WERI-Rb-1 (cell line): Measurements from ENCODE around the gene DYNC1H1.

Experiments used
- DNase-seq: peaks from one replicate; pipeline ENCODE4 v3.0.0-alpha.2; 2020
- H3K27ac ChIP-seq: fragments of 250-450 bp; sonication (Bioruptor Pico); 2 replicates; pipeline ENCODE4 v1.5.1; 2020; ENCODE audit warnings: mild to moderate bottlenecking, moderate library complexity
- H3K27me3 ChIP-seq: fragments of 250-450 bp; sonication (Bioruptor Pico); 2 replicates; pipeline ENCODE4 v1.5.1; 2021; ENCODE audit warnings: mild to moderate bottlenecking, low read depth, moderate library complexity; ENCODE audit not compliant: insufficient read depth, severe bottlenecking
- H3K36me3 ChIP-seq: fragments of 250-450 bp; sonication (Bioruptor Pico); 2 replicates; pipeline ENCODE4 v1.5.1; 2020; ENCODE audit warnings: mild to moderate bottlenecking, moderate library complexity
- H3K4me3 ChIP-seq: 2 replicates; pipeline ENCODE4 v1.5.1; 2011; ENCODE audit warnings: low read depth, mild to moderate bottlenecking, control low read depth, low read length
- H3K9me3 ChIP-seq: fragments of 250-450 bp; sonication (Bioruptor Pico); 2 replicates; pipeline ENCODE4 v1.5.1; 2021; ENCODE audit warnings: mild to moderate bottlenecking, moderate library complexity; ENCODE audit not compliant: severe bottlenecking
- CTCF ChIP-seq: IDR thresholded peaks from 2 replicates; pipeline ENCODE4 v1.5.1; 2011; ENCODE audit warnings: low read depth, mild to moderate bottlenecking, control low read depth, inconsistent platforms, low read length

Gene DYNC1H1

GRCh38 chr14:101933209-101933608, 31.2 kb upstream of the DYNC1H1 start:
- Histone ChIP-seq H3K36me3 (no peaks in the 10 kb centered on the region), H3K27me3 (no peaks in the 10 kb centered on the region), H3K27ac (no peak overlapping the region), H3K4me3 (no peak overlapping the region), H3K9me3 (no peaks in the 10 kb centered on the region)
- no peak for TF ChIP-seq CTCF
- DNase-seq = no peak

GRCh38 chr14:101934601-101935150, 29.7 kb upstream of the DYNC1H1 start:
- Histone ChIP-seq H3K9me3 (no peaks in the 10 kb centered on the region), H3K36me3 (no peaks in the 10 kb centered on the region), H3K4me3 (no peak overlapping the region), H3K27ac (no peak overlapping the region), H3K27me3 (peaks cover 3% of the 10 kb centered on the region)
- no peak for DNase-seq
- TF ChIP-seq CTCF = no peak

- no peak overlapping the region for H3K27ac ChIP-seq
- no peak for TF ChIP-seq CTCF
- H3K4me3 ChIP-seq = no peak overlapping the region
- no peaks in the 10 kb centered on the region for H3K9me3 ChIP-seq
- no peaks in the 10 kb centered on the region for H3K36me3 ChIP-seq
- DNase-seq = no peak
- H3K27me3 ChIP-seq = peaks cover 3% of the 10 kb centered on the region
These were observed 26.2 kb upstream of the DYNC1H1 start for GRCh38 chr14:101937926-101938767.

- no peaks in the 10 kb centered on the region for H3K9me3 ChIP-seq
- no peak for DNase-seq
- no peak overlapping the region for H3K27ac ChIP-seq
- peaks cover 3% of the 10 kb centered on the region for H3K27me3 ChIP-seq
- H3K4me3 ChIP-seq = no peak overlapping the region
- no peaks in the 10 kb centered on the region for H3K36me3 ChIP-seq
- no peak for TF ChIP-seq CTCF
These were observed 24.7 kb upstream of the DYNC1H1 start for GRCh38 chr14:101939646-101940170.

GRCh38 chr14:101944451-101944850, 19.9 kb upstream of the DYNC1H1 start:
- TF ChIP-seq CTCF = no peak
- Histone ChIP-seq H3K9me3 (no peaks in the 10 kb centered on the region), H3K27ac (no peak overlapping the region), H3K27me3 (no peaks in the 10 kb centered on the region), H3K36me3 (no peaks in the 10 kb centered on the region), H3K4me3 (no peak overlapping the region)
- no peak for DNase-seq
